ENCODE data around the gene REEP2. TPM values are rescaled to one million over a fixed set of nuclear protein-coding genes. Genes with fewer than 3 reads are reported as not detected.
A peak's percentile ranks its signal among the peaks of the same experiment; 100 is the strongest.
"Not testable (repeated sequence)": the region's sequence is repeated elsewhere in the genome, so short reads cannot be mapped to it uniquely, and the experiment has no call there.

The REEP2 gene
- total RNA-seq (not detected), polyA plus RNA-seq (under 1 TPM in 2 of 4 donors, not detected in 2; 0.21 to 0.52 TPM)

GRCh38 chr5:138438724-138439476 lies at the start of gene REEP2:
Gene REEP2, plus strand, starts transcription at chr5:138439057. Its CDS starts 152 bp downstream, at chr5:138439209.
- peak within 1 kb of the TSS; percentile 32 for H3K4me3 ChIP-seq (ENCODE audit: low read depth, low read length)
- Mint-ChIP-seq H3K4me1 (peaks cover 4 to 15% (median 8%) of the 10 kb centered on the region in 4 donors), H3K9me3 (peaks cover 0 to 1% (median 0%) of the 10 kb centered on the region in 7 donors), H3K4me3 (peak within 1 kb of the TSS; percentile 75 to 92 (median 86)), H3K27ac (peak within 1 kb of the TSS in 2 of 3 donors; percentile 65 to 89), H3K36me3 (peaks cover 23% of the 10 kb centered on the region), H3K27me3 (no peaks in the 10 kb centered on the region)
- peaks cover 12% of the 10 kb centered on the region for H3K4me1 ChIP-seq (ENCODE audit: control insufficient read depth, insufficient read depth, low read length, poor library complexity, severe bottlenecking)
- peak; percentile 44 to 67 (median 47) for DNase-seq
- no peaks in the 10 kb centered on the region for H3K9me3 ChIP-seq (ENCODE audit: control insufficient read depth in 2 of 2, low read length in 2 of 2)
- H3K36me3 ChIP-seq (ENCODE audit: control insufficient read depth, insufficient read depth, low read length): peaks cover 24% of the 10 kb centered on the region
- H3K27ac ChIP-seq (ENCODE audit: insufficient read depth, low read length, poor library complexity, severe bottlenecking): no peak within 1 kb of the TSS
- ATAC-seq (ENCODE audit: low read depth in 2 of 2): peak; percentile 63 to 76
- H3K27me3 ChIP-seq (ENCODE audit: control insufficient read depth, insufficient read depth, low read length): no peaks in the 10 kb centered on the region

GRCh38 chr5:138389332-138389731 lies 49.5 kb upstream of the REEP2 start:
- DNase-seq: no peak
- H3K27me3 ChIP-seq (ENCODE audit: control insufficient read depth, insufficient read depth, low read length): no peaks in the 10 kb centered on the region
- peaks cover 0 to 2% (median 1%) of the 10 kb centered on the region in 4 donors for H3K4me1 Mint-ChIP-seq
- H3K4me3 Mint-ChIP-seq: no peak overlapping the region
- H3K9me3 Mint-ChIP-seq: no peaks in the 10 kb centered on the region
- no peaks in the 10 kb centered on the region for H3K27me3 Mint-ChIP-seq
- H3K9me3 ChIP-seq (ENCODE audit: control insufficient read depth in 2 of 2, low read length in 2 of 2): no peaks in the 10 kb centered on the region
- H3K4me3 ChIP-seq (ENCODE audit: low read depth, low read length): no peak overlapping the region
- H3K27ac ChIP-seq (ENCODE audit: insufficient read depth, low read length, poor library complexity, severe bottlenecking): no peak overlapping the region
- no peak overlapping the region for H3K27ac Mint-ChIP-seq
- peaks cover 30% of the 10 kb centered on the region for H3K36me3 Mint-ChIP-seq
- ATAC-seq (ENCODE audit: low read depth in 2 of 2): no peak
- no peaks in the 10 kb centered on the region for H3K4me1 ChIP-seq (ENCODE audit: control insufficient read depth, insufficient read depth, low read length, poor library complexity, severe bottlenecking)
- H3K36me3 ChIP-seq (ENCODE audit: control insufficient read depth, insufficient read depth, low read length): peaks cover 74% of the 10 kb centered on the region

- H3K27me3 Mint-ChIP-seq; ATAC-seq (ENCODE audit: low read depth in 2 of 2); DNase-seq; H3K4me3 ChIP-seq (ENCODE audit: low read depth, low read length); H3K27ac Mint-ChIP-seq; H3K4me3 Mint-ChIP-seq; H3K27me3 ChIP-seq (ENCODE audit: control insufficient read depth, insufficient read depth, low read length); H3K9me3 Mint-ChIP-seq; H3K9me3 ChIP-seq (ENCODE audit: control insufficient read depth in 2 of 2, low read length in 2 of 2); H3K27ac ChIP-seq (ENCODE audit: insufficient read depth, low read length, poor library complexity, severe bottlenecking); H3K4me1 Mint-ChIP-seq; H3K4me1 ChIP-seq (ENCODE audit: control insufficient read depth, insufficient read depth, low read length, poor library complexity, severe bottlenecking): not testable (repeated sequence)
- H3K36me3 ChIP-seq (ENCODE audit: control insufficient read depth, insufficient read depth, low read length): peaks cover 77% of the 10 kb centered on the region
- peaks cover 36% of the 10 kb centered on the region for H3K36me3 Mint-ChIP-seq
Observed at GRCh38 chr5:138389911-138390310, 48.9 kb upstream of the REEP2 start.

GRCh38 chr5:138391859-138392386 lies 46.9 kb upstream of the REEP2 start:
- Mint-ChIP-seq H3K36me3 (peaks cover 34% of the 10 kb centered on the region), H3K27ac (peak overlapping the region in 1 of 3 donors; percentile 34), H3K9me3 (no peaks in the 10 kb centered on the region), H3K27me3 (no peaks in the 10 kb centered on the region), H3K4me3 (no peak overlapping the region), H3K4me1 (peaks cover 0 to 6% (median 2%) of the 10 kb centered on the region in 4 donors)
- peaks cover 75% of the 10 kb centered on the region for H3K36me3 ChIP-seq (ENCODE audit: control insufficient read depth, insufficient read depth, low read length)
- no peaks in the 10 kb centered on the region for H3K27me3 ChIP-seq (ENCODE audit: control insufficient read depth, insufficient read depth, low read length)
- H3K4me1 ChIP-seq (ENCODE audit: control insufficient read depth, insufficient read depth, low read length, poor library complexity, severe bottlenecking): no peaks in the 10 kb centered on the region
- no peaks in the 10 kb centered on the region for H3K9me3 ChIP-seq (ENCODE audit: control insufficient read depth in 2 of 2, low read length in 2 of 2)
- no peak overlapping the region for H3K4me3 ChIP-seq (ENCODE audit: low read depth, low read length)
- DNase-seq (no peak), ATAC-seq (ENCODE audit: low read depth in 2 of 2) (no peak)
- no peak overlapping the region for H3K27ac ChIP-seq (ENCODE audit: insufficient read depth, low read length, poor library complexity, severe bottlenecking)

GRCh38 chr5:138402640-138403039 lies 36.2 kb upstream of the REEP2 start:
- H3K36me3 ChIP-seq (ENCODE audit: control insufficient read depth, insufficient read depth, low read length): peaks cover 66% of the 10 kb centered on the region
- DNase-seq (peak in 1 of 3 donors; percentile 44), ATAC-seq (ENCODE audit: low read depth in 2 of 2) (no peak)
- H3K4me1 Mint-ChIP-seq: peaks cover 5 to 11% (median 7%) of the 10 kb centered on the region in 4 donors
- H3K27me3 ChIP-seq (ENCODE audit: control insufficient read depth, insufficient read depth, low read length): no peaks in the 10 kb centered on the region
- no peaks in the 10 kb centered on the region for H3K9me3 Mint-ChIP-seq
- H3K4me1 ChIP-seq (ENCODE audit: control insufficient read depth, insufficient read depth, low read length, poor library complexity, severe bottlenecking): peaks cover 4% of the 10 kb centered on the region
- H3K27me3 Mint-ChIP-seq: no peaks in the 10 kb centered on the region
- peak overlapping the region; percentile 32 to 84 (median 40) for H3K27ac Mint-ChIP-seq
- peaks cover 57% of the 10 kb centered on the region for H3K36me3 Mint-ChIP-seq
- H3K4me3 Mint-ChIP-seq: no peak overlapping the region
- H3K4me3 ChIP-seq (ENCODE audit: low read depth, low read length): no peak overlapping the region
- H3K9me3 ChIP-seq (ENCODE audit: control insufficient read depth in 2 of 2, low read length in 2 of 2): no peaks in the 10 kb centered on the region
- H3K27ac ChIP-seq (ENCODE audit: insufficient read depth, low read length, poor library complexity, severe bottlenecking): no peak overlapping the region

GRCh38 chr5:138408023-138408422 lies 30.8 kb upstream of the REEP2 start:
- peak overlapping the region in 1 of 4 donors; percentile 36 for H3K4me3 Mint-ChIP-seq
- Histone ChIP-seq H3K9me3 (ENCODE audit: control insufficient read depth in 2 of 2, low read length in 2 of 2) (no peaks in the 10 kb centered on the region), H3K36me3 (ENCODE audit: control insufficient read depth, insufficient read depth, low read length) (peaks cover 33% of the 10 kb centered on the region), H3K27ac (ENCODE audit: insufficient read depth, low read length, poor library complexity, severe bottlenecking) (no peak overlapping the region), H3K4me1 (ENCODE audit: control insufficient read depth, insufficient read depth, low read length, poor library complexity, severe bottlenecking) (peaks cover 4% of the 10 kb centered on the region), H3K27me3 (ENCODE audit: control insufficient read depth, insufficient read depth, low read length) (no peaks in the 10 kb centered on the region), H3K4me3 (ENCODE audit: low read depth, low read length) (peak overlapping the region; percentile 13)
- H3K27ac Mint-ChIP-seq: peak overlapping the region in 2 of 3 donors; percentile 77 to 90
- no peaks in the 10 kb centered on the region for H3K9me3 Mint-ChIP-seq
- ATAC-seq (ENCODE audit: low read depth in 2 of 2): no peak
- no peaks in the 10 kb centered on the region for H3K27me3 Mint-ChIP-seq
- peaks cover 8 to 15% (median 12%) of the 10 kb centered on the region in 4 donors for H3K4me1 Mint-ChIP-seq
- DNase-seq: peak in 2 of 3 donors; percentile 7 to 58
- peaks cover 41% of the 10 kb centered on the region for H3K36me3 Mint-ChIP-seq

- H3K4me3 ChIP-seq (ENCODE audit: low read depth, low read length); H3K27ac ChIP-seq (ENCODE audit: insufficient read depth, low read length, poor library complexity, severe bottlenecking); H3K27ac Mint-ChIP-seq; H3K9me3 ChIP-seq (ENCODE audit: control insufficient read depth in 2 of 2, low read length in 2 of 2); H3K4me1 ChIP-seq (ENCODE audit: control insufficient read depth, insufficient read depth, low read length, poor library complexity, severe bottlenecking); H3K27me3 ChIP-seq (ENCODE audit: control insufficient read depth, insufficient read depth, low read length); H3K27me3 Mint-ChIP-seq; H3K4me3 Mint-ChIP-seq; ATAC-seq (ENCODE audit: low read depth in 2 of 2); H3K9me3 Mint-ChIP-seq: not testable (repeated sequence)
- peaks cover 35% of the 10 kb centered on the region for H3K36me3 ChIP-seq (ENCODE audit: control insufficient read depth, insufficient read depth, low read length)
- Mint-ChIP-seq H3K36me3 (peaks cover 36% of the 10 kb centered on the region), H3K4me1 (peaks cover 8 to 13% (median 11%) of the 10 kb centered on the region in 4 donors)
- peak in 2 of 3 donors; percentile 11 to 12 for DNase-seq
Observed at GRCh38 chr5:138410996-138411640, 27.7 kb upstream of the REEP2 start.
